ENCODE data around the gene INHBB.
A peak's percentile ranks its signal among the peaks of the same experiment; 100 is the strongest.

INHBB gene

GRCh38 chr2:120301284-120301683, 44.7 kb upstream of the INHBB start:
- CTCF ChIA-PET: interaction anchor here (0.6 to 0.7 kb wide), 2 partner anchors 8 to 12 kb away, joined by 3 to 4 read pairs; no protein-coding TSS in a partner anchor
- POLR2A ChIA-PET: interaction anchor here (1.3 kb wide), 1 partner anchor 82 kb away, joined by 3 read pairs; no protein-coding TSS in a partner anchor

GRCh38 chr2:120302301-120302700, 43.6 kb upstream of the INHBB start:
- POLR2A ChIA-PET: no interaction called here
- CTCF ChIA-PET: interaction anchor here (1.4 kb wide), 1 partner anchor 19 kb away, joined by 5 read pairs; no protein-coding TSS in a partner anchor
- TF ChIP-seq PKNOX1 (IDR thresholded peaks at IDR 0.05): no peak
- TF ChIP-seq BHLHE40 (IDR thresholded peaks at IDR 0.05; ENCODE audit: borderline replicate concordance): no peak
- TF ChIP-seq L3MBTL2 (conservative IDR thresholded peaks at IDR 0.05): no peak
- TF ChIP-seq ELF4 (IDR thresholded peaks at IDR 0.05): no peak
- TF ChIP-seq NFRKB (IDR thresholded peaks at IDR 0.05): no peak
- no peak for TF ChIP-seq SP1 (IDR thresholded peaks at IDR 0.05)
- TF ChIP-seq FOXA1 (IDR thresholded peaks at IDR 0.05): no peak
- TF ChIP-seq ZNF384 (IDR thresholded peaks at IDR 0.05): no peak
- no peak for TF ChIP-seq FOXK2 (IDR thresholded peaks at IDR 0.05)
- no peak for TF ChIP-seq FOXM1 (IDR thresholded peaks at IDR 0.05; ENCODE audit: borderline replicate concordance)
- no peak for TF ChIP-seq SUZ12 (IDR thresholded peaks at IDR 0.05)
- no peak for TF ChIP-seq LEF1 (IDR thresholded peaks at IDR 0.05; ENCODE audit: borderline replicate concordance)
- no peak for TF ChIP-seq ARNT (IDR thresholded peaks at IDR 0.05)
- no peak for TF ChIP-seq HDGF (IDR thresholded peaks at IDR 0.05; ENCODE audit: borderline replicate concordance)
- TF ChIP-seq CTBP1 (IDR thresholded peaks at IDR 0.05; ENCODE audit: borderline replicate concordance): no peak
- no peak for TF ChIP-seq TARDBP (IDR thresholded peaks at IDR 0.05)
- no peak for DNase-seq (ENCODE audit: extremely low spot score)

More at GRCh38 chr2:120301284-120301683, 44.7 kb upstream of the INHBB start:
- TF ChIP-seq L3MBTL2 (conservative IDR thresholded peaks at IDR 0.05): no peak
- no peak for TF ChIP-seq FOXA1 (IDR thresholded peaks at IDR 0.05)
- TF ChIP-seq BHLHE40 (IDR thresholded peaks at IDR 0.05; ENCODE audit: borderline replicate concordance): no peak
- no peak for TF ChIP-seq FOXK2 (IDR thresholded peaks at IDR 0.05)
- TF ChIP-seq HDGF (IDR thresholded peaks at IDR 0.05; ENCODE audit: borderline replicate concordance): no peak
- no peak for TF ChIP-seq ZNF384 (IDR thresholded peaks at IDR 0.05)
- no peak for TF ChIP-seq NFRKB (IDR thresholded peaks at IDR 0.05)
- TF ChIP-seq PKNOX1 (IDR thresholded peaks at IDR 0.05): no peak
- no peak for TF ChIP-seq FOXM1 (IDR thresholded peaks at IDR 0.05; ENCODE audit: borderline replicate concordance)
- no peak for TF ChIP-seq TARDBP (IDR thresholded peaks at IDR 0.05)
- TF ChIP-seq ELF4 (IDR thresholded peaks at IDR 0.05): no peak
- no peak for TF ChIP-seq SP1 (IDR thresholded peaks at IDR 0.05)
- TF ChIP-seq ARNT (IDR thresholded peaks at IDR 0.05): no peak
- no peak for TF ChIP-seq CTBP1 (IDR thresholded peaks at IDR 0.05; ENCODE audit: borderline replicate concordance)
- no peak for TF ChIP-seq LEF1 (IDR thresholded peaks at IDR 0.05; ENCODE audit: borderline replicate concordance)
- no peak for TF ChIP-seq SUZ12 (IDR thresholded peaks at IDR 0.05)
- DNase-seq (ENCODE audit: extremely low spot score): no peak

- no peak for TF ChIP-seq SUZ12 (IDR thresholded peaks at IDR 0.05)
- no peak for TF ChIP-seq HDGF (IDR thresholded peaks at IDR 0.05; ENCODE audit: borderline replicate concordance)
- TF ChIP-seq SP1 (IDR thresholded peaks at IDR 0.05): no peak
- TF ChIP-seq TARDBP (IDR thresholded peaks at IDR 0.05): no peak
- no peak for TF ChIP-seq CTBP1 (IDR thresholded peaks at IDR 0.05; ENCODE audit: borderline replicate concordance)
- no peak for TF ChIP-seq ZNF384 (IDR thresholded peaks at IDR 0.05)
- no peak for DNase-seq (ENCODE audit: extremely low spot score)
- ChIA-PET CTCF (interaction anchor here (1.4 kb wide), 1 partner anchor 20 kb away, joined by 5 read pairs; no protein-coding TSS in a partner anchor), POLR2A (no interaction called here)
Measured at GRCh38 chr2:120303177-120303576, 42.8 kb upstream of the INHBB start.

GRCh38 chr2:120305296-120305695, 40.6 kb upstream of the INHBB start:
- peak; percentile 46 for DNase-seq (ENCODE audit: extremely low spot score)
- TF ChIP-seq ELF4 (IDR thresholded peaks at IDR 0.05): no peak
- TF ChIP-seq ARNT (IDR thresholded peaks at IDR 0.05): no peak
- no peak for TF ChIP-seq NFRKB (IDR thresholded peaks at IDR 0.05)
- no peak for TF ChIP-seq LEF1 (IDR thresholded peaks at IDR 0.05; ENCODE audit: borderline replicate concordance)
- TF ChIP-seq SP1 (IDR thresholded peaks at IDR 0.05): no peak
- TF ChIP-seq TARDBP (IDR thresholded peaks at IDR 0.05): no peak
- no peak for TF ChIP-seq BHLHE40 (IDR thresholded peaks at IDR 0.05; ENCODE audit: borderline replicate concordance)
- no peak for TF ChIP-seq FOXK2 (IDR thresholded peaks at IDR 0.05)
- no peak for TF ChIP-seq FOXA1 (IDR thresholded peaks at IDR 0.05)
- no peak for TF ChIP-seq HDGF (IDR thresholded peaks at IDR 0.05; ENCODE audit: borderline replicate concordance)
- no peak for TF ChIP-seq PKNOX1 (IDR thresholded peaks at IDR 0.05)
- TF ChIP-seq ZNF384 (IDR thresholded peaks at IDR 0.05): no peak
- no peak for TF ChIP-seq FOXM1 (IDR thresholded peaks at IDR 0.05; ENCODE audit: borderline replicate concordance)
- no peak for TF ChIP-seq CTBP1 (IDR thresholded peaks at IDR 0.05; ENCODE audit: borderline replicate concordance)
- no peak for TF ChIP-seq SUZ12 (IDR thresholded peaks at IDR 0.05)
- POLR2A ChIA-PET: no interaction called here
- CTCF ChIA-PET: interaction anchor here (1.9 kb wide), 1 partner anchor 22 kb away, joined by 5 read pairs; no protein-coding TSS in a partner anchor

- TF ChIP-seq TARDBP (IDR thresholded peaks at IDR 0.05) (no peak), HDGF (IDR thresholded peaks at IDR 0.05; ENCODE audit: borderline replicate concordance) (no peak), FOXA1 (IDR thresholded peaks at IDR 0.05) (no peak), SUZ12 (IDR thresholded peaks at IDR 0.05) (no peak), ARNT (IDR thresholded peaks at IDR 0.05) (no peak), LEF1 (IDR thresholded peaks at IDR 0.05; ENCODE audit: borderline replicate concordance) (no peak), FOXK2 (IDR thresholded peaks at IDR 0.05) (no peak), CTBP1 (IDR thresholded peaks at IDR 0.05; ENCODE audit: borderline replicate concordance) (no peak), PKNOX1 (IDR thresholded peaks at IDR 0.05) (no peak), BHLHE40 (IDR thresholded peaks at IDR 0.05; ENCODE audit: borderline replicate concordance) (no peak), FOXM1 (IDR thresholded peaks at IDR 0.05; ENCODE audit: borderline replicate concordance) (no peak), NFRKB (IDR thresholded peaks at IDR 0.05) (no peak), SP1 (IDR thresholded peaks at IDR 0.05) (no peak), L3MBTL2 (conservative IDR thresholded peaks at IDR 0.05) (no peak), ZNF384 (IDR thresholded peaks at IDR 0.05) (no peak), ELF4 (IDR thresholded peaks at IDR 0.05) (no peak)
- no peak for DNase-seq (ENCODE audit: extremely low spot score)
- CTCF ChIA-PET: interaction anchor here (0.6 to 1.9 kb wide), 2 partner anchors 22 to 773 kb away, joined by 3 to 5 read pairs; no protein-coding TSS in a partner anchor
- POLR2A ChIA-PET: no interaction called here
Measured at GRCh38 chr2:120305937-120306490, 39.9 kb upstream of the INHBB start.
